Nephron (organoid): ENCODE data around the gene MECR.
"Not testable (repeated sequence)": the region's sequence is repeated elsewhere in the genome, so short reads cannot be mapped to it uniquely, and the experiment has no call there.

Experiments
- H3K27ac Mint-ChIP-seq, 3 experiments: 2 replicates each; pipeline ENCODE4 v1.8.0; 2020; ENCODE audit warnings: mixed read lengths in 3 of 3, mild to moderate bottlenecking in 2 of 3, moderate library complexity in 1 of 3
- H3K27me3 Mint-ChIP-seq: 2 replicates; pipeline ENCODE4 v1.8.0; 2021; ENCODE audit warnings: low read depth, mild to moderate bottlenecking, moderate library complexity, mixed read lengths
- H3K36me3 Mint-ChIP-seq: 2 replicates; pipeline ENCODE4 v1.8.0; 2020; ENCODE audit warnings: low read depth, mixed read lengths
- H3K4me1 Mint-ChIP-seq: 2 replicates; pipeline ENCODE4 v1.8.0; 2020; ENCODE audit warnings: mixed read lengths
- H3K4me3 Mint-ChIP-seq, 3 experiments: 2 replicates each; pipeline ENCODE4 v1.8.0; 2020; ENCODE audit warnings: mild to moderate bottlenecking in 3 of 3, mixed read lengths in 3 of 3, moderate library complexity in 2 of 3
- H3K9me3 Mint-ChIP-seq: 2 replicates; pipeline ENCODE4 v1.8.0; 2020; ENCODE audit warnings: mixed read lengths
- CTCF ChIP-seq, 3 experiments: fragments of 200-600 bp; sonication (generic); IDR thresholded peaks; one replicate each; pipeline ENCODE4 v1.5.0; 2021; ENCODE audit warnings: antibody characterized with exemption in 3 of 3; ENCODE audit not compliant: unreplicated experiment in 3 of 3

MECR gene

DNA sequence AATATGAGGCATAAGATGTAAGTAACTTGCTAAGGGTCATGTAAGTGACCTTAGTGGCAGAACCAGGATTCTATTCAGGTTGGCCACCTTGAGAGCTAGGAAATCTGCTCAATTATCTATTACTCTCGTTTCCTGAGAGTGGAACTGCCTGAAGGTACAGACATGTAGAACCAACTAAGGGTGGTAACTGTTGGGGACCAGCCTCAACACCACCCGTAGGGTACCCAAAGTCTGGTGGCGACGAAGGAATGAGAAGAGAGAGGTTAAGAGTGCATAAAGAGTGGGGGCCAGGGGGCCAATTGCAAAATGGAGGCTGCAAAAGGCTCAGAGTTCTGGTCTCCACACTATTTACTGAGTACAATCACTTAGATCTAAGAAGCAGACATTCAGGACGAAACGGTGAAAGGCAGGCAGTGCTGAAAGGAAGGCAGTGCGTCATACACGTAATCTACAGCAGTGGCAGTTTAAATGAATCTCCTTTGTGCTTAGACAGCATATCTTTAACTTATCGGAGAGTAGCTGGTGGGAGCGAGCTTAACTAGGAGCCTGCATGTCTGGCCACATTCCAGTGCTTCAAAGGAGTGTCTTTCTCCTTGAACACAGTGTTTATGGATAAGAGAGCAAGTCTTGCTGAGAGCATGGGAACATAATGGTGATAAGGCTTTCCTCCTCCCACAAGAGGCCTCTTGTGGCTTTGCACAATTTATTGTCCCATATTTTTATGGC is 74.0 kb downstream of the MECR start:
- Mint-ChIP-seq H3K27ac (peak overlapping the region; percentile 90 to 99 (median 97)), H3K4me3 (peak overlapping the region; percentile 2 to 50 (median 46)), H3K4me1 (peaks cover 15% of the 10 kb centered on the region), H3K36me3 (peaks cover 84% of the 10 kb centered on the region), H3K27me3 (no peaks in the 10 kb centered on the region), H3K9me3 (no peaks in the 10 kb centered on the region)
- no peak for TF ChIP-seq CTCF (IDR thresholded peaks at IDR 0.05; ENCODE audit: unreplicated experiment in 3 of 3)

DNA sequence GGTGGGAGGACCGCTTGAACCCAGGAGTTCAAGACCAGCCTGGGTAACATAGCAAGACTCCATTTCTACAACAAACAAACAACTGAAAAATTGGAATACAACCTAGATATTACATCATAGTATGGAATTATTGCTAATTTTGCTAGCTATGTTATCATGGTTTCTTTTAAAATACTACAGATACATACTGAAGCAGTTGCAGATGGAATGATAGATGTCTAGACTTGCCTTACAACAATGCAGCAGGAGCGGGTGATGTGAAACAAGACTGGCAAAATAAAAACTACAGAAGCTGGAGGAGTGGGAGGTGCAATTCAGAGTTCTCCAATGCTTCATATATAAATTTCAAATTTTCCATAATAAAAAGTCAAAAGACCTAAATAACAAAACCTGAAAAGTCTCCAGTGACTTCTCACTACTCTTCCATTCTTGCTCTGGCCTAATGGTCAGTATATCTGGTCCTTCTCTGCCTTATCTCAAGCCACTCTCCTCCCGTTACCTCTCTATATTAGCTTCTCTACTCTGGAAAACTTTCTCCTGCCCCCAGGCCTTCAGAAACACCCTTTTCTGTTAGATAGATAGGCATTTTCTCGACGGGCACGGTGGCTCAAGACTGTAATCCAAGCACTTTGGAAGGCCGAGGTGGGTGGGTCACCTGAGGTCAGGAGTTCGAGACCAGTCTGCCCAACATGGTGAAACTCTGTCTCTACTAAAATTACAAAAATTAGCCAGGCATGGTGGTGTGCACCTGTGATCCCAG is 78.5 kb downstream of the MECR start:
- TF ChIP-seq CTCF (IDR thresholded peaks at IDR 0.05; ENCODE audit: unreplicated experiment in 3 of 3), result no peak
- peaks cover 9% of the 10 kb centered on the region for H3K4me1 Mint-ChIP-seq
- no peaks in the 10 kb centered on the region for H3K9me3 Mint-ChIP-seq
- H3K27ac Mint-ChIP-seq, result no peak overlapping the region
- no peaks in the 10 kb centered on the region for H3K27me3 Mint-ChIP-seq
- no peak overlapping the region for H3K4me3 Mint-ChIP-seq
- H3K36me3 Mint-ChIP-seq, result peaks cover 93% of the 10 kb centered on the region

GRCh38 chr1:29150346-29150745 is 80.4 kb downstream of the MECR start:
- not testable (repeated sequence) for H3K27me3 Mint-ChIP-seq, H3K9me3 Mint-ChIP-seq, H3K4me1 Mint-ChIP-seq, H3K27ac Mint-ChIP-seq, H3K4me3 Mint-ChIP-seq
- H3K36me3 Mint-ChIP-seq, result peaks cover 96% of the 10 kb centered on the region

DNA sequence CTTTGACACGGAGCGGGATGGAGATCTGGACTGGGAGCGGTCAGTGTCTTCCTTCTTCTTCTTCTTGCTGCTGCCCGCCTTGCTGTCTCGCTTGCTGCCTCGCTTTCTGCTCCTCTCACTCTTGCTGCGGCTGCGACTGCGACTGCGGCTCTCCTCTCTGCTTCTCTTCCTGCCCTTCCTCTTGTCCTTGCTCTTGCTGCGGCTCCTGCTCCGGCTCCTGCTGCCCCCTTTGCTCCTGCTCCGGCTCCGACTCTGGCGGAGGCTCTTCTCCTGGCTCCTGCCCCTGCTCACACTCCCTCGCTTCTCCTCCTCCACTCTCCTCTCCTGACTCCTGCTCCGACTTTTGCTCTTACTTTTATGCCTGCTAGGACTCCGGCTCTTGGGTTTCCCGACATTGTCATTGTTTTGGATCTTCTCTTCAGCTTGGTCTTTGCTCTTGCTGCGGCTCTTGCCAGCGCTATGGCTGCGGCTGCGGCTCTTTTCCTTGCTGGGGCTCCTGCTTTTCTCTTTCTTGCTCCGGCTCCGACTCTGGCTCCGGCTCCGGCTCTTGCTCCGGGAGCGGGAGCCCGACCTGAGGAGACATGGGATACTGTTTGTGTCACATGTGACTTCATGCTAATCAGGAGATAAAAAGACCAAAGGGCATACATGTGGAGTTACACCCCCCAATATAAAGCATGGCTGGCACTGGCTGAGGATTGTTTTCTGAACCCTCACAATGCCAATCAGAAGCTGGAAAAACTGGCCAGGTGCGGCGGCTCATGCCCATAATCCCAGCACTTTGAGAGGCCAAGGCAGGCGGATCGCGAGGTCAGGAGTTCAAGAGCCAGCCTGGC is 81.9 kb downstream of the MECR start:
- Mint-ChIP-seq H3K27ac (peak overlapping the region in 1 of 3 experiments; percentile 48), H3K36me3 (peaks cover 93% of the 10 kb centered on the region), H3K9me3 (no peaks in the 10 kb centered on the region), H3K4me1 (no peaks in the 10 kb centered on the region), H3K4me3 (no peak overlapping the region), H3K27me3 (no peaks in the 10 kb centered on the region)
- no peak for TF ChIP-seq CTCF (IDR thresholded peaks at IDR 0.05; ENCODE audit: unreplicated experiment in 3 of 3)

GRCh38 chr1:29145739-29146437 is 84.8 kb downstream of the MECR start:
- Mint-ChIP-seq H3K4me3 (no peak overlapping the region), H3K27me3 (no peaks in the 10 kb centered on the region), H3K27ac (peak overlapping the region; percentile 11 to 82 (median 70)), H3K4me1 (no peaks in the 10 kb centered on the region), H3K36me3 (peaks cover 80% of the 10 kb centered on the region), H3K9me3 (no peaks in the 10 kb centered on the region)
- no peak for TF ChIP-seq CTCF (IDR thresholded peaks at IDR 0.05; ENCODE audit: unreplicated experiment in 3 of 3)
